Measurements from ENCODE around the gene IGSF6. TPM values are rescaled to one million over a fixed set of nuclear protein-coding genes. Genes with fewer than 3 reads are reported as not detected.
A peak's percentile ranks its signal among the peaks of the same experiment; 100 is the strongest.

The IGSF6 gene
- total and polyA plus RNA-seq, 2 of the 13 experiments (the other 11 are each of a cell fraction or from before 2014, with no cell fraction given), result not detected

- TF ChIP-seq ZNF609 (CRISPR knock-in tag; IDR thresholded peaks at IDR 0.05; ENCODE audit: borderline replicate concordance), result peak; percentile 96
- TF ChIP-seq TFDP2 (CRISPR knock-in tag; IDR thresholded peaks at IDR 0.05), result no peak
- TF ChIP-seq XRCC5 (optimal IDR thresholded peaks at IDR 0.05; ENCODE audit: low read length), result peak; percentile 74
- no peak for TF ChIP-seq ZNF274 (CRISPR knock-in tag; IDR thresholded peaks at IDR 0.05)
- peak; percentile 79; the same call in 1 of the 2 replicates for TF ChIP-seq SOX13 (IDR thresholded peaks at IDR 0.05)
- TF ChIP-seq SOX13 (CRISPR knock-in tag; conservative IDR thresholded peaks at IDR 0.05 in 1 of 2, IDR thresholded peaks at IDR 0.05 in 1 of 2), result peak in 1 of 2 experiments; percentile 79; a peak in 2 of 4 replicates
- no peak for TF ChIP-seq TRIM22 (IDR thresholded peaks at IDR 0.05)
- TF ChIP-seq ZNF557 (CRISPR knock-in tag; IDR thresholded peaks at IDR 0.05), result 0 out of 2 replicates have a peak, but pooled peaks have one; percentile 72
- no peak for TF ChIP-seq PHF21A (CRISPR knock-in tag; IDR thresholded peaks at IDR 0.05)
- no peak for TF ChIP-seq TP53 (CRISPR knock-in tag; conservative IDR thresholded peaks at IDR 0.05)
- TF ChIP-seq ATRX (CRISPR knock-in tag; IDR thresholded peaks at IDR 0.05; ENCODE audit: borderline replicate concordance), result no peak
- no peak for TF ChIP-seq RELA (CRISPR knock-in tag; IDR thresholded peaks at IDR 0.05)
- no peak for TF ChIP-seq ZSCAN29 (CRISPR knock-in tag; conservative IDR thresholded peaks at IDR 0.05)
- no peak for TF ChIP-seq ZNF598 (CRISPR knock-in tag; IDR thresholded peaks at IDR 0.05; ENCODE audit: borderline replicate concordance)
- TF ChIP-seq ZNF75D (CRISPR knock-in tag; IDR thresholded peaks at IDR 0.05; ENCODE audit: borderline replicate concordance), result no peak
- no peak for TF ChIP-seq HDAC6 (IDR thresholded peaks at IDR 0.05; ENCODE audit: low read depth, low read length)
- TF ChIP-seq ZFP1 (CRISPR knock-in tag; IDR thresholded peaks at IDR 0.05), result no peak
- TF ChIP-seq PHF8 (CRISPR knock-in tag; IDR thresholded peaks at IDR 0.05), result no peak
- TF ChIP-seq SAFB2 (CRISPR knock-in tag; IDR thresholded peaks at IDR 0.05; ENCODE audit: borderline replicate concordance, low read depth), result no peak
- no peak for TF ChIP-seq ARID2 (CRISPR knock-in tag; IDR thresholded peaks at IDR 0.05; ENCODE audit: borderline replicate concordance)
- TF ChIP-seq, protein P1, sequence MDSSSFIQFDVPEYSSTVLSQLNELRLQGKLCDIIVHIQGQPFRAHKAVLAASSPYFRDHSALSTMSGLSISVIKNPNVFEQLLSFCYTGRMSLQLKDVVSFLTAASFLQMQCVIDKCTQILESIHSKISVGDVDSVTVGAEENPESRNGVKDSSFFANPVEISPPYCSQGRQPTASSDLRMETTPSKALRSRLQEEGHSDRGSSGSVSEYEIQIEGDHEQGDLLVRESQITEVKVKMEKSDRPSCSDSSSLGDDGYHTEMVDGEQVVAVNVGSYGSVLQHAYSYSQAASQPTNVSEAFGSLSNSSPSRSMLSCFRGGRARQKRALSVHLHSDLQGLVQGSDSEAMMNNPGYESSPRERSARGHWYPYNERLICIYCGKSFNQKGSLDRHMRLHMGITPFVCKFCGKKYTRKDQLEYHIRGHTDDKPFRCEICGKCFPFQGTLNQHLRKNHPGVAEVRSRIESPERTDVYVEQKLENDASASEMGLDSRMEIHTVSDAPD (CRISPR knock-in tag; IDR thresholded peaks at IDR 0.05), result no peak
Measured at GRCh38 chr16:21638573-21638975, 13.8 kb downstream of the IGSF6 start (continued).
